Activated CD8-positive, alpha-beta T cell treated with anti-CD3 and anti-CD28 coated beads for 36 hours (primary cell): ENCODE measurements around the gene KCNJ6. TPM values are rescaled to one million over a fixed set of nuclear protein-coding genes. Genes with fewer than 3 reads are reported as not detected.

Source experiments
- ATAC-seq: fragments of 200-7000 bp; cut with Tn5 transposase; one replicate; pipeline ENCODE4 v1.10.0; 2021; ENCODE audit warnings: mild to moderate bottlenecking, moderate library complexity
- CTCF ChIA-PET: fragments of 350-600 bp; sonication (Branson Sonifier 250); formaldehyde crosslinking; loops from one replicate; lab custom pipeline; 2021; ENCODE audit warnings: antibody characterized with exemption; lab: Charles Lee
- POLR2A ChIA-PET: fragments of 350-600 bp; sonication (Branson Sonifier 250); formaldehyde crosslinking; loops from one replicate; lab custom pipeline; 2021; ENCODE audit warnings: antibody characterized with exemption; lab: Charles Lee
- DNase-seq: peaks from one replicate; pipeline ENCODE4 v3.0.0-alpha.2; 2020
- H3K27ac Mint-ChIP-seq: one replicate; pipeline ENCODE4 v1.8.0; 2021; ENCODE audit warnings: mild to moderate bottlenecking, mixed read lengths
- H3K27me3 Mint-ChIP-seq: one replicate; pipeline ENCODE4 v1.8.0; 2021; ENCODE audit warnings: mixed read lengths
- H3K36me3 Mint-ChIP-seq: one replicate; pipeline ENCODE4 v1.8.0; 2021; ENCODE audit warnings: low read depth, mixed read lengths
- H3K4me1 Mint-ChIP-seq: one replicate; pipeline ENCODE4 v1.8.0; 2021; ENCODE audit warnings: low read depth, mixed read lengths
- H3K4me3 Mint-ChIP-seq: one replicate; pipeline ENCODE4 v1.8.0; 2021; ENCODE audit warnings: mild to moderate bottlenecking, moderate library complexity, mixed read lengths
- H3K9me3 Mint-ChIP-seq: one replicate; pipeline ENCODE4 v1.8.0; 2021; ENCODE audit warnings: mixed read lengths
- CTCF ChIP-seq: fragments of 200-600 bp; IDR thresholded peaks from one replicate; pipeline ENCODE4 v1.8.0; 2022; ENCODE audit warnings: antibody characterized with exemption, mild to moderate bottlenecking
- intact Hi-C: fragments of 100-400 bp; cut with micrococcal nuclease; formaldehyde crosslinking; loops from one replicate; pipeline ENCODE4 v1.10.0; 2022
- total RNA-seq, 2 experiments: library from RNA; stranded (reverse); gene quantifications; one replicate each; pipeline ENCODE4 v1.2.3, GENCODE V29; 2021

The KCNJ6 gene
- total RNA-seq, 2 experiments from 2014 or later: not detected

GRCh38 chr21:37821786-37822450 is 94.3 kb downstream of the KCNJ6 start:
- no peak for TF ChIP-seq CTCF
- H3K4me1 Mint-ChIP-seq: no peaks in the 10 kb centered on the region
- ATAC-seq: no peak

GRCh38 chr21:37821092-37821491 is 95.2 kb downstream of the KCNJ6 start:
- TF ChIP-seq CTCF: no peak
- intact Hi-C loops: no loop called here
- CTCF ChIA-PET: no interaction called here
- POLR2A ChIA-PET: no interaction called here
- Mint-ChIP-seq H3K27me3 (no peaks in the 10 kb centered on the region), H3K27ac (no peak overlapping the region), H3K36me3 (no peaks in the 10 kb centered on the region), H3K4me1 (no peaks in the 10 kb centered on the region), H3K9me3 (no peaks in the 10 kb centered on the region), H3K4me3 (no peak overlapping the region)
- DNase-seq (no peak), ATAC-seq (no peak)

More at GRCh38 chr21:37821786-37822450, 94.3 kb downstream of the KCNJ6 start:
- H3K9me3 Mint-ChIP-seq: no peaks in the 10 kb centered on the region
- intact Hi-C loops: no loop called here
- H3K27me3 Mint-ChIP-seq: no peaks in the 10 kb centered on the region
- H3K4me3 Mint-ChIP-seq: no peak overlapping the region
- no peak overlapping the region for H3K27ac Mint-ChIP-seq
- CTCF ChIA-PET: no interaction called here
- no peaks in the 10 kb centered on the region for H3K36me3 Mint-ChIP-seq
- POLR2A ChIA-PET: no interaction called here
- no peak for DNase-seq

- ATAC-seq (no peak), DNase-seq (no peak)
- no peaks in the 10 kb centered on the region for H3K36me3 Mint-ChIP-seq
- TF ChIP-seq CTCF: no peak
- H3K9me3 Mint-ChIP-seq: no peaks in the 10 kb centered on the region
- no peak overlapping the region for H3K4me3 Mint-ChIP-seq
- H3K27ac Mint-ChIP-seq: no peak overlapping the region
- ChIA-PET POLR2A (no interaction called here), CTCF (no interaction called here)
- H3K4me1 Mint-ChIP-seq: no peaks in the 10 kb centered on the region
- H3K27me3 Mint-ChIP-seq: no peaks in the 10 kb centered on the region
- intact Hi-C loops: no loop called here
Measured at GRCh38 chr21:37819372-37819771, 96.9 kb downstream of the KCNJ6 start.

GRCh38 chr21:37817242-37817641 is 99.0 kb downstream of the KCNJ6 start:
- no peak for DNase-seq
- POLR2A ChIA-PET: no interaction called here
- intact Hi-C loops: no loop called here
- Mint-ChIP-seq H3K4me1 (no peaks in the 10 kb centered on the region), H3K4me3 (no peak overlapping the region), H3K27ac (no peak overlapping the region), H3K27me3 (no peaks in the 10 kb centered on the region), H3K9me3 (peaks cover 3% of the 10 kb centered on the region), H3K36me3 (no peaks in the 10 kb centered on the region)
- ATAC-seq: no peak
- CTCF ChIA-PET: no interaction called here
- TF ChIP-seq CTCF: no peak

GRCh38 chr21:37815893-37816292 is 100.4 kb downstream of the KCNJ6 start:
- Mint-ChIP-seq H3K27me3 (peaks cover 4% of the 10 kb centered on the region), H3K36me3 (no peaks in the 10 kb centered on the region), H3K9me3 (peaks cover 5% of the 10 kb centered on the region), H3K27ac (no peak overlapping the region), H3K4me1 (no peaks in the 10 kb centered on the region), H3K4me3 (no peak overlapping the region)
- intact Hi-C loops: no loop called here
- DNase-seq: no peak
- CTCF ChIA-PET: no interaction called here
- no peak for TF ChIP-seq CTCF
- ATAC-seq: no peak
- POLR2A ChIA-PET: no interaction called here
